Neural crest cell (in vitro differentiated cells): ENCODE measurements around the gene SLC35B2. TPM values are rescaled to one million over a fixed set of nuclear protein-coding genes. Genes with fewer than 3 reads are reported as not detected.

ENCODE experiments used
- DNase-seq: peaks from one replicate; pipeline ENCODE4 v3.0.0; 2021; ENCODE audit warnings: low read depth, mixed read lengths, low spot score
- H3K27ac Mint-ChIP-seq: one replicate; pipeline ENCODE4 v1.8.0; 2021; ENCODE audit warnings: mild to moderate bottlenecking, mixed read lengths; ENCODE audit not compliant: unreplicated experiment
- H3K27me3 Mint-ChIP-seq: 2 replicates; pipeline ENCODE4 v1.8.0; 2021; ENCODE audit warnings: low read depth, mild to moderate bottlenecking, mixed read lengths
- H3K36me3 Mint-ChIP-seq: 2 replicates; pipeline ENCODE4 v1.8.0; 2021; ENCODE audit warnings: low read depth, mild to moderate bottlenecking, mixed read lengths
- H3K4me1 Mint-ChIP-seq: 2 replicates; pipeline ENCODE4 v1.8.0; 2021; ENCODE audit warnings: mixed read lengths
- H3K4me3 Mint-ChIP-seq: one replicate; pipeline ENCODE4 v1.8.0; 2021; ENCODE audit warnings: mild to moderate bottlenecking, mixed read lengths
- H3K9me3 Mint-ChIP-seq: 2 replicates; pipeline ENCODE4 v1.8.0; 2021; ENCODE audit warnings: mixed read lengths
- CTCF ChIP-seq: fragments of 200-600 bp; sonication (generic); conservative IDR thresholded peaks from 2 replicates; pipeline ENCODE4 v1.5.0; 2021; ENCODE audit warnings: antibody characterized with exemption, mild to moderate bottlenecking
- total RNA-seq: library from RNA; stranded (reverse); gene quantifications from 2 replicates; pipeline ENCODE4 v1.2.1, GENCODE V29; 2021

Gene SLC35B2
- total RNA-seq, 1 donor from 2014 or later, result 77.7 TPM

GRCh38 chr6:44269178-44269920 lies 12.0 kb upstream of the SLC35B2 start:
- H3K4me3 Mint-ChIP-seq, result peak overlapping the region; percentile 89
- no peak overlapping the region for H3K27ac Mint-ChIP-seq
- no peaks in the 10 kb centered on the region for H3K9me3 Mint-ChIP-seq
- DNase-seq, result no peak
- peaks cover 22% of the 10 kb centered on the region for H3K27me3 Mint-ChIP-seq
- H3K4me1 Mint-ChIP-seq, result peaks cover 65% of the 10 kb centered on the region
- peaks cover 2% of the 10 kb centered on the region for H3K36me3 Mint-ChIP-seq
- TF ChIP-seq CTCF, result no peak

GRCh38 chr6:44268095-44268628 lies 10.8 kb upstream of the SLC35B2 start:
- Mint-ChIP-seq H3K27me3 (peaks cover 22% of the 10 kb centered on the region), H3K9me3 (no peaks in the 10 kb centered on the region), H3K4me1 (peaks cover 75% of the 10 kb centered on the region), H3K36me3 (no peaks in the 10 kb centered on the region), H3K4me3 (peak overlapping the region; percentile 89), H3K27ac (peak overlapping the region; percentile 87)
- DNase-seq, result peak; percentile 60
- TF ChIP-seq CTCF, result peak; percentile 97

GRCh38 chr6:44267252-44267651 lies 9.9 kb upstream of the SLC35B2 start:
- TF ChIP-seq CTCF, result no peak
- Mint-ChIP-seq H3K36me3 (no peaks in the 10 kb centered on the region), H3K4me1 (peaks cover 77% of the 10 kb centered on the region), H3K4me3 (peak overlapping the region; percentile 89), H3K9me3 (no peaks in the 10 kb centered on the region), H3K27me3 (peaks cover 19% of the 10 kb centered on the region), H3K27ac (peak overlapping the region; percentile 12)
- DNase-seq, result no peak

- H3K36me3 Mint-ChIP-seq, result no peaks in the 10 kb centered on the region
- H3K4me3 Mint-ChIP-seq, result peak overlapping the region; percentile 89
- H3K27me3 Mint-ChIP-seq, result peaks cover 19% of the 10 kb centered on the region
- DNase-seq, result no peak
- H3K4me1 Mint-ChIP-seq, result peaks cover 70% of the 10 kb centered on the region
- no peaks in the 10 kb centered on the region for H3K9me3 Mint-ChIP-seq
- peak overlapping the region; percentile 24 for H3K27ac Mint-ChIP-seq
- no peak for TF ChIP-seq CTCF
These were observed 9.0 kb upstream of the SLC35B2 start for GRCh38 chr6:44266347-44266746.

- Mint-ChIP-seq H3K9me3 (no peaks in the 10 kb centered on the region), H3K27me3 (peaks cover 19% of the 10 kb centered on the region), H3K4me1 (peaks cover 66% of the 10 kb centered on the region), H3K27ac (no peak overlapping the region), H3K4me3 (peak overlapping the region; percentile 89), H3K36me3 (no peaks in the 10 kb centered on the region)
- no peak for TF ChIP-seq CTCF
- no peak for DNase-seq
These were observed 8.4 kb upstream of the SLC35B2 start for GRCh38 chr6:44265722-44266233.
